BE2C (cell line): ENCODE data around the gene WASF3.
"Not testable (repeated sequence)": the region's sequence is repeated elsewhere in the genome, so short reads cannot be mapped to it uniquely, and the experiment has no call there.

Experiments
- DNase-seq: peaks from one replicate; pipeline ENCODE4 v3.0.0-alpha.2; 2020
- H3K27me3 ChIP-seq: fragments of 250-450 bp; sonication (Bioruptor Pico); 2 replicates; pipeline ENCODE4 v1.5.1; 2020; ENCODE audit warnings: mild to moderate bottlenecking
- H3K36me3 ChIP-seq: fragments of 250-450 bp; sonication (Bioruptor Pico); 2 replicates; pipeline ENCODE4 v1.5.1; 2020; ENCODE audit warnings: mild to moderate bottlenecking
- H3K4me1 ChIP-seq: fragments of 250-450 bp; sonication (Bioruptor Pico); 2 replicates; pipeline ENCODE4 v1.5.1; 2020
- H3K4me3 ChIP-seq: 2 replicates; pipeline ENCODE4 v1.5.1; 2011; ENCODE audit warnings: low read depth, low read length
- H3K9me3 ChIP-seq: fragments of 250-450 bp; sonication (Bioruptor Pico); 2 replicates; pipeline ENCODE4 v1.5.1; 2020
- TF ChIP-seq, protein P1 (sequence below): IDR thresholded peaks from 2 replicates; pipeline ENCODE4 v1.5.1; 2012; ENCODE audit warnings: mild to moderate bottlenecking, low read depth, low read length

WASF3 gene

DNA sequence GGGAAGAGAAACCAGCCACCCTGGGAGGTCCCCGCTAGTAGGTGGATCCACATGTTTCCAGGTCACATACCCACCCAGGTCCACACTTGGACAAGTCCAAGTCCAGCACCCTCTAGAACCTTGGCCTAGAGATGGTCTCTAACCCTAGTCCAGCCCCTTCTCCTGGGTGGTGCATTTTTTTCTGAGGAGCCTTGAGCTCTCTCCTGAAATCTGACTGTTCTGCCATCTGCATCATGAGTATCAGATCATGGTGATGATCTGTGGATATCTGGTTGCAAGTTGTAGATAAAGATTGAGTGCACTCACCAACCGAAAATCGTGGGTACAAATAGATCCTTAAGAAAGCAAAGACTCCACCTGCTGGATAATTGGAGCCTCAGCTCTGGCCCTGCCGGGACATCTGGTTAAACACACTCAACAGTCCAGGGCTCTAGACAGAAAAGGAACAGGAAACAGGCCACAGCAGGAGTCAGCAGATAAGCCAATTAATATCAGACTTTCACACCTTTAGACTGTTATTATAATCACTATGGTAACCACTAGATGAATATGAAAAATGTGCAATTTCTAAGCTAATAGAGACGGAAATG, 162.0 kb downstream of the WASF3 start:
- DNase-seq, result no peak
- Histone ChIP-seq H3K4me3 (no peak overlapping the region), H3K27me3 (no peaks in the 10 kb centered on the region; the same call in 1 of the 2 replicates), H3K36me3 (no peaks in the 10 kb centered on the region), H3K9me3 (no peaks in the 10 kb centered on the region), H3K4me1 (no peaks in the 10 kb centered on the region)
- TF ChIP-seq, protein P1, sequence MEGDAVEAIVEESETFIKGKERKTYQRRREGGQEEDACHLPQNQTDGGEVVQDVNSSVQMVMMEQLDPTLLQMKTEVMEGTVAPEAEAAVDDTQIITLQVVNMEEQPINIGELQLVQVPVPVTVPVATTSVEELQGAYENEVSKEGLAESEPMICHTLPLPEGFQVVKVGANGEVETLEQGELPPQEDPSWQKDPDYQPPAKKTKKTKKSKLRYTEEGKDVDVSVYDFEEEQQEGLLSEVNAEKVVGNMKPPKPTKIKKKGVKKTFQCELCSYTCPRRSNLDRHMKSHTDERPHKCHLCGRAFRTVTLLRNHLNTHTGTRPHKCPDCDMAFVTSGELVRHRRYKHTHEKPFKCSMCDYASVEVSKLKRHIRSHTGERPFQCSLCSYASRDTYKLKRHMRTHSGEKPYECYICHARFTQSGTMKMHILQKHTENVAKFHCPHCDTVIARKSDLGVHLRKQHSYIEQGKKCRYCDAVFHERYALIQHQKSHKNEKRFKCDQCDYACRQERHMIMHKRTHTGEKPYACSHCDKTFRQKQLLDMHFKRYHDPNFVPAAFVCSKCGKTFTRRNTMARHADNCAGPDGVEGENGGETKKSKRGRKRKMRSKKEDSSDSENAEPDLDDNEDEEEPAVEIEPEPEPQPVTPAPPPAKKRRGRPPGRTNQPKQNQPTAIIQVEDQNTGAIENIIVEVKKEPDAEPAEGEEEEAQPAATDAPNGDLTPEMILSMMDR, result peak; percentile 38

DNA sequence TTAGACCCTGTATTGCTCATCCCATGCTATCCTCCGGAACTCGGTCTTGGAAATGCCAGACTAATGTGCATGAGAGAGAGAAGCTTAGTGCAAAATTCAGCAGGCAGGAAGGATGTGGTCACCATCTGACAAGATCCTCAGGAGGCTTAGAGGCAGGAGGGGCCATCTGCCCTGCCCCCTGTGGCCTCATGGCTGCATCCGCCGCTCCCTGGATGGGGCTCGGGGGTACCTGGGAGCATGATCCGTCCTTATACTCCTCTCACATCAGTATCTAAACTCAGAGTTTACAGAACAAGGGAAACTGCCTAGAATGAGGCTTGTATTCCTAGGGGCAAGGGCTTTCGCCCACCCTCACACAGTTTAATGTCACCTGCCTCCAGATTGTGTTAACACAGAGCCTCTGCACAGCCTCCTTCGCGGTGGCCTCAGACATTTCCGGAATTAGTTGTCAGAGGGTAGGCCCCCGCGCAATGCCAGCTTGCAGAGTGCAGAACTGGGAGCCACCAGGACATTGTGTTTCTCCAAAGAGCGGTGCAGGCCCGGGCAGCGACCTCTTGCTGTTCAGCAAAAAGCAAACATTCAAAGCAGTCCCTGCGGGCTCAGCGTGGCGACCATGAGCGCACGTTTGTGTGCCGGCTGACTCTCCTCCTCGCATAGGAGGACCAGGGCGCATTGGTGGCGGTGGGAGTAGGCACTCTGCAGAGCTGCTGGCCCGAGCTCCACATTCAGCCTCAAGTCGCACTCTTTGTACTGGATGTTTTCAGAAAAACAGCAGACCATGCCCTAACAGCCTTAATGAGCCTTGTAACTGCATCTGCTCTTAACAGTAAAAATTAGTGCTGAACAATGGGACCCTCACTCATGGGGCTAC, 164.0 kb downstream of the WASF3 start:
- Histone ChIP-seq H3K4me1 (no peaks in the 10 kb centered on the region), H3K36me3 (no peaks in the 10 kb centered on the region), H3K27me3 (no peaks in the 10 kb centered on the region; the same call in 1 of the 2 replicates), H3K4me3 (no peak overlapping the region), H3K9me3 (no peaks in the 10 kb centered on the region)
- TF ChIP-seq, protein P1, result no peak
- DNase-seq, result no peak

DNA sequence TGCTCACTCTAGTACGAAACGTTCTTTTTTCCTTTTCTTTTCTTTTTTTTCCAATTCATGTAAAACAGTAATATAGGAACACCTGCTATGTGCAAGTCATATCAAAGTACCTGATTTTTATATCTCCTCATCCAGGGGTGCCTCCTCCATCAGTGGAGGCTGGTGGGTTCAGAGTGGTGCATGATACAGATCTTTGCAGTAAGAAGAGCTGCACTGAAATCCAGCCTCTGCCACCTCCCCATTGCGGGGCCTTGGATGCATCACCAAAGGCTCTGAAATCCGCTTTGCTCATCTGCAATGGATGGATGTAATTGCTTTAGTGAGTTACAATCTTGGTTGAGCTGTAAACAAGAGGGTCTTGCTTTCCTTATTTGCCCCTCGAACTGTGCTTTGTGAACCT, 164.8 kb downstream of the WASF3 start:
- no peak overlapping the region for H3K4me3 ChIP-seq
- H3K4me1 ChIP-seq, result no peaks in the 10 kb centered on the region
- H3K27me3 ChIP-seq, result no peaks in the 10 kb centered on the region; the same call in 1 of the 2 replicates
- DNase-seq, result no peak
- H3K36me3 ChIP-seq, result no peaks in the 10 kb centered on the region
- TF ChIP-seq, protein P1, result no peak
- no peaks in the 10 kb centered on the region for H3K9me3 ChIP-seq

DNA sequence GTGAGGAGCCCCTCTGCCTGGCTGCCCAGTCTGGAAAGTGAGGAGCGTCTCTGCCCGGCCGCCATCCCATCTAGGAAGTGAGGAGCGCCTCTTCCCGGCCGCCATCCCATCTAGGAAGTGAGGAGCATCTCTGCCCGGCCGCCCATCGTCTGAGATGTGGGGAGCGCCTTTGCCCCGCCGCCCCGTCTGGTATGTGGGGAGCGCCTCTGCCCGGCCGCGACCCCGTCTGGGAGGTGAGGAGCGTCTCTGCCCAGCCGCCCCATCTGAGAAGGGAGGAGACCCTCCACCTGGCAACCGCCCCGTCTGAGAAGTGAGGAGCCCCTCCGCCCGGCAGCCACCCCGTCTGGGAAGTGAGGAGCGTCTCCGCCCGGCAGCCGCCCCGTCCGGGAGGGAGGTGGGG, 166.1 kb downstream of the WASF3 start:
- not testable (repeated sequence) for H3K4me3 ChIP-seq, H3K36me3 ChIP-seq, H3K27me3 ChIP-seq, H3K4me1 ChIP-seq, H3K9me3 ChIP-seq, DNase-seq

DNA sequence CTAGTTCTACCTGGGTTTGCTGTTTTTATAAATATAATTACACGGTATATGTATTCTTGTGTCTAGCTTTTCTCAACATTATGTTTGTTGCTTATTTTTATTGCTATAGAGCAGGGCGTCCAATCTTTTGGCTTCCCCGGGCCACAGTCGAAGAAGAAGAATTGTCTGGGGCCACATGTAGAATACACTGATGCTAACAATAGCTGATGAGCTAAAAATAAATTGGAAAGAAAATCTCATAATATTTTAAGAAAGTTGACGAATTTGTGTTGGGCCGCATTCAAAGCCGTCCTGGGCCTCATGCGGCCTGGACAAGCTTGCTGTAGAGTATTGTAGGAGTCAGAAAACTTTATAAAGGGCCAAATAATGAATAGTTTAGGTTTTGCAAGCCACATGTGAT, 169.2 kb downstream of the WASF3 start:
- TF ChIP-seq, protein P1, result no peak
- Histone ChIP-seq H3K36me3 (no peaks in the 10 kb centered on the region), H3K4me3 (no peak overlapping the region), H3K4me1 (no peaks in the 10 kb centered on the region), H3K27me3 (no peaks in the 10 kb centered on the region; the same call in 1 of the 2 replicates), H3K9me3 (no peaks in the 10 kb centered on the region)
- DNase-seq, result no peak

DNA sequence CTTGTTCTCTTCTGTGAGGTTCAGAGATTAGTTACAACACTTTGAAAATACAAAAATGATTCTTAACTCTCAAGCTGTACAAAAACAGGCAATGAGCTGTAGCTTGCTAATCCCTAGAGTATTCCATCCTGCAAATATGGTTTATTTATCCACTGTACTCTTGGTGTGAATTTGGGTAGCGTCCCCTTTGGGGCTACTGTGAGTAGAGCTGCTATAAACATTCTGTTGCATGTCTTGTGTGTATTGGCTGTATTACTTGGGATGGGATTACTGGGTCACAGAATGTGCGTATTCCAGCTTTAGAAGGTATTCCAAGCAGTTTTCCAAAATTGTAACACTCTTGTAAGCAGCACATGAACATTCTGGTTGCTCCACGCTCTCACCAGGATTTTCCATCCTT, 169.6 kb downstream of the WASF3 start:
- TF ChIP-seq, protein P1, result no peak
- no peak for DNase-seq
- no peak overlapping the region for H3K4me3 ChIP-seq
- H3K27me3 ChIP-seq, result no peaks in the 10 kb centered on the region
- H3K4me1 ChIP-seq, result no peaks in the 10 kb centered on the region
- no peaks in the 10 kb centered on the region for H3K36me3 ChIP-seq
- no peaks in the 10 kb centered on the region for H3K9me3 ChIP-seq
